HG02852 (cell line): Measurements from ENCODE around the gene SCAF11.

Experiments used
- ATAC-seq: cut with Tn5 transposase; IDR thresholded peaks from one replicate; pipeline ENCODE4 v1.9.1; 2021; ENCODE audit warnings: mild to moderate bottlenecking, moderate library complexity; ENCODE audit not compliant: unreplicated experiment

SCAF11 gene

GRCh38 chr12:45915405-45915804 lies 75.0 kb downstream of the SCAF11 start:
- no peak for ATAC-seq

GRCh38 chr12:45914090-45914489 lies 76.3 kb downstream of the SCAF11 start:
- peak; percentile 60 for ATAC-seq

- ATAC-seq, result peak; percentile 6
Observed at GRCh38 chr12:45913631-45914030, 76.7 kb downstream of the SCAF11 start.

- no peak for ATAC-seq
Observed at GRCh38 chr12:45912774-45913173, 77.6 kb downstream of the SCAF11 start.

GRCh38 chr12:45909041-45909713 lies 81.2 kb downstream of the SCAF11 start:
- ATAC-seq, result no peak

GRCh38 chr12:45907955-45908354 lies 82.4 kb downstream of the SCAF11 start:
- ATAC-seq, result peak; percentile 61

GRCh38 chr12:45898094-45898493 lies 92.3 kb downstream of the SCAF11 start:
- no peak for ATAC-seq

GRCh38 chr12:45895961-45896360 lies 94.4 kb downstream of the SCAF11 start:
- ATAC-seq, result no peak

GRCh38 chr12:45893240-45893639 lies 97.1 kb downstream of the SCAF11 start:
- ATAC-seq, result no peak

GRCh38 chr12:45890276-45890675 lies 100.1 kb downstream of the SCAF11 start:
- ATAC-seq, result no peak

GRCh38 chr12:45887544-45887943 lies 102.8 kb downstream of the SCAF11 start:
- no peak for ATAC-seq

- ATAC-seq, result no peak
Observed at GRCh38 chr12:45886685-45887084, 103.7 kb downstream of the SCAF11 start.

GRCh38 chr12:45883187-45883586 lies 107.2 kb downstream of the SCAF11 start:
- ATAC-seq, result no peak

GRCh38 chr12:45880533-45880932 lies 109.8 kb downstream of the SCAF11 start:
- ATAC-seq, result no peak

- no peak for ATAC-seq
Observed at GRCh38 chr12:45879363-45879895, 110.9 kb downstream of the SCAF11 start.

- ATAC-seq, result no peak
Observed at GRCh38 chr12:45878630-45879255, 111.6 kb downstream of the SCAF11 start.

GRCh38 chr12:45877069-45877468 lies 113.3 kb downstream of the SCAF11 start:
- no peak for ATAC-seq

GRCh38 chr12:45872446-45872845 lies 117.9 kb downstream of the SCAF11 start:
- ATAC-seq, result no peak
